H9 (cell line): Measurements from ENCODE around the gene ADAMTS16. TPM values are rescaled to one million over a fixed set of nuclear protein-coding genes. Genes with fewer than 3 reads are reported as not detected.

Experiments
- DNase-seq: peaks from one replicate; pipeline ENCODE4 v3.0.0-alpha.2; 2017
- H2AFZ ChIP-seq: one replicate; pipeline ENCODE4 v1.6.1; 2013; ENCODE audit warnings: mild to moderate bottlenecking, low read length, control low read depth, moderate library complexity
- H2AK5ac ChIP-seq: 2 replicates; pipeline ENCODE4 v1.6.1; 2013; ENCODE audit warnings: low read length, control low read depth, mixed read lengths; ENCODE audit not compliant: insufficient read length
- H2BK120ac ChIP-seq: one replicate; pipeline ENCODE4 v1.6.1; 2013; ENCODE audit warnings: low read depth, mild to moderate bottlenecking, low read length, control low read depth, inconsistent platforms; ENCODE audit not compliant: poor library complexity, severe bottlenecking
- H2BK12ac ChIP-seq: 2 replicates; pipeline ENCODE4 v1.6.1; 2013; ENCODE audit warnings: low read length, control low read depth, mixed read lengths, low read depth; ENCODE audit not compliant: insufficient read length
- H2BK15ac ChIP-seq: 2 replicates; pipeline ENCODE4 v1.6.1; 2013; ENCODE audit warnings: low read depth, low read length, control low read depth
- H2BK20ac ChIP-seq: one replicate; pipeline ENCODE4 v1.6.1; 2013; ENCODE audit warnings: low read depth, mild to moderate bottlenecking, low read length, control low read depth, inconsistent platforms; ENCODE audit not compliant: poor library complexity, severe bottlenecking
- H2BK5ac ChIP-seq: 2 replicates; pipeline ENCODE4 v1.6.1; 2013; ENCODE audit warnings: low read length, control low read depth, mixed read lengths; ENCODE audit not compliant: insufficient read length
- H3K14ac ChIP-seq: 2 replicates; pipeline ENCODE4 v1.6.1; 2013; ENCODE audit warnings: low read length, control low read depth; ENCODE audit not compliant: insufficient read depth
- H3K18ac ChIP-seq: 2 replicates; pipeline ENCODE4 v1.6.1; 2013; ENCODE audit warnings: low read depth, mild to moderate bottlenecking, mixed read lengths, low read length, control low read depth; ENCODE audit not compliant: insufficient read length
- H3K23ac ChIP-seq: 2 replicates; pipeline ENCODE4 v1.6.1; 2013; ENCODE audit warnings: low read length, control low read depth, mixed read lengths, low read depth; ENCODE audit not compliant: insufficient read length
- H3K23me2 ChIP-seq: 2 replicates; pipeline ENCODE4 v1.6.1; 2013; ENCODE audit warnings: low read depth, mild to moderate bottlenecking, mixed read lengths, low read length, control low read depth; ENCODE audit not compliant: insufficient read length, poor library complexity, severe bottlenecking
- H3K27ac ChIP-seq: 2 replicates; pipeline ENCODE4 v1.5.1; 2013; ENCODE audit warnings: low read length, control low read depth, mixed read lengths, low read depth; ENCODE audit not compliant: insufficient read length
- H3K27me3 ChIP-seq: 2 replicates; pipeline ENCODE4 v1.6.1; 2013; ENCODE audit warnings: low read length, control low read depth, inconsistent platforms; ENCODE audit not compliant: insufficient read depth
- H3K4ac ChIP-seq: 2 replicates; pipeline ENCODE4 v1.6.1; 2013; ENCODE audit warnings: low read depth, mild to moderate bottlenecking, control low read depth, inconsistent platforms, low read length, moderate library complexity
- H3K4me1 ChIP-seq: 2 replicates; pipeline ENCODE4 v1.6.1; 2013; ENCODE audit warnings: low read length, control low read depth, inconsistent platforms; ENCODE audit not compliant: insufficient read depth
- H3K4me2 ChIP-seq: 2 replicates; pipeline ENCODE4 v1.6.1; 2013; ENCODE audit warnings: low read length, control low read depth, mixed read lengths; ENCODE audit not compliant: insufficient read length, insufficient read depth
- H3K56ac ChIP-seq: 2 replicates; pipeline ENCODE4 v1.6.1; 2013; ENCODE audit warnings: low read depth, mild to moderate bottlenecking, mixed read lengths, low read length, control low read depth; ENCODE audit not compliant: insufficient read length
- H3K79me1 ChIP-seq: 2 replicates; pipeline ENCODE4 v1.6.1; 2013; ENCODE audit warnings: low read depth, mild to moderate bottlenecking, moderate library complexity, low read length, control low read depth, inconsistent platforms; ENCODE audit not compliant: insufficient read depth, poor library complexity, severe bottlenecking
- H3K79me2 ChIP-seq: 2 replicates; pipeline ENCODE4 v1.6.1; 2013; ENCODE audit warnings: low read length, control low read depth, inconsistent platforms; ENCODE audit not compliant: insufficient read depth
- H3K9ac ChIP-seq: 2 replicates; pipeline ENCODE4 v1.6.1; 2013; ENCODE audit warnings: low read length, control low read depth, mixed read lengths; ENCODE audit not compliant: insufficient read length; ENCODE audit errors: extremely low read depth
- H3K9me3 ChIP-seq: one replicate; pipeline ENCODE4 v1.6.1; 2013; ENCODE audit warnings: low read depth, low read length, inconsistent platforms; ENCODE audit not compliant: control insufficient read depth
- H3T11ph ChIP-seq: one replicate; pipeline ENCODE4 v1.6.1; 2013; ENCODE audit warnings: mild to moderate bottlenecking, low read length, control low read depth, inconsistent platforms
- H4K20me1 ChIP-seq: one replicate; pipeline ENCODE4 v1.6.1; 2013; ENCODE audit not compliant: control insufficient read depth, insufficient read length, insufficient read depth
- H4K5ac ChIP-seq: 2 replicates; pipeline ENCODE4 v1.6.1; 2013; ENCODE audit warnings: low read depth, mild to moderate bottlenecking, mixed read lengths, low read length, control low read depth; ENCODE audit not compliant: insufficient read length
- H4K8ac ChIP-seq: replicated peaks from 2 replicates; pipeline ENCODE4 v1.6.1; 2013; ENCODE audit warnings: low read length, control low read depth, mixed read lengths, low read depth; ENCODE audit not compliant: insufficient read length
- H4K91ac ChIP-seq: 2 replicates; pipeline ENCODE4 v1.6.1; 2013; ENCODE audit warnings: low read depth, mild to moderate bottlenecking, moderate library complexity, mixed read lengths, low read length, control low read depth; ENCODE audit not compliant: insufficient read length
- H3K27ac Mint-ChIP-seq, 3 experiments: 2 replicates in 2 of 3; 3 replicates in 1 of 3; pipeline ENCODE4 v1.8.0; 2020 to 2021; ENCODE audit warnings: mixed read lengths in 3 of 3, mild to moderate bottlenecking in 1 of 3, moderate library complexity in 1 of 3
- H3K27me3 Mint-ChIP-seq: 2 replicates; pipeline ENCODE4 v1.8.0; 2021; ENCODE audit warnings: low read depth, mild to moderate bottlenecking, moderate library complexity, mixed read lengths
- H3K36me3 Mint-ChIP-seq, 3 experiments: 2 replicates in 2 of 3; 3 replicates in 1 of 3; pipeline ENCODE4 v1.8.0; 2020 to 2021; ENCODE audit warnings: low read depth in 3 of 3, mixed read lengths in 3 of 3; ENCODE audit not compliant: insufficient read depth in 1 of 3
- H3K4me1 Mint-ChIP-seq, 2 experiments: 2 replicates each; pipeline ENCODE4 v1.8.0; 2020; ENCODE audit warnings: mixed read lengths in 2 of 2
- H3K4me3 Mint-ChIP-seq, 2 experiments: 2 replicates in 1 of 2; 3 replicates in 1 of 2; pipeline ENCODE4 v1.8.0; 2020 to 2021; ENCODE audit warnings: mild to moderate bottlenecking in 2 of 2, mixed read lengths in 2 of 2, moderate library complexity in 1 of 2
- H3K9me3 Mint-ChIP-seq, 2 experiments: 2 replicates in 1 of 2; 3 replicates in 1 of 2; pipeline ENCODE4 v1.8.0; 2020; ENCODE audit warnings: mild to moderate bottlenecking in 2 of 2, mixed read lengths in 2 of 2, moderate library complexity in 1 of 2
- CTCF ChIP-seq: fragments of 200-600 bp; sonication (generic); conservative IDR thresholded peaks from 3 replicates; pipeline ENCODE4 v1.8.0; 2021; ENCODE audit warnings: antibody characterized with exemption, mild to moderate bottlenecking
- WGBS: extraction: QIAGEN DNeasy Blood & Tissue Kit; methylation state at CpG from one replicate; pipeline ENCODE4 v1.1.7; 2013; ENCODE audit warnings: missing lambda C conversion rate, low lambda C conversion rate, mixed read lengths; ENCODE audit not compliant: insufficient read length; ENCODE audit errors: extremely low coverage; 5-methylcytosine and 5-hydroxymethylcytosine counted together
- total RNA-seq: library from RNA; stranded (reverse); gene quantifications from 2 replicates; pipeline ENCODE4 v1.2.1, GENCODE V29; 2021

The ADAMTS16 gene
- total RNA-seq, 1 experiment from 2014 or later = 4.5 TPM

DNA sequence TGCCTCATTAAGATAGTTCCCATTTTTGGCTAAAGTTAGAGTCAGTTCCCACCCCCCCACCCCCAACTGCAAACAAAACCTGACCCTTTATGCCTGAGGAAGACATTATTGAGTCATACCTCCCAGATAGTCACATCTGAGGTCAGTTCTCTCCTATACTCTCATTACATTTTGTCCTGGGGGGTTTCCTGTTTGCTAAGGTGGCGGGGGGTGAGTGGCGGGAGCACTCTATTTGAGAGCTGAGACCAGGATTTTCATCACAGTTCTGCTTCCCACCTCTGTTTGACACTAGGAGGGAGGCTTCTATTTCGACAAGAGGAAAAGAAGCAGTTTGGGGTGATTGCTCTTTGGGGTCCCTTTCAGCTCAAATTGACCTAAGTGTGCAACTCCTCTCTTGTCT lies 222.9 kb downstream of the ADAMTS16 start:
- H2AFZ ChIP-seq = no peak overlapping the region
- H3T11ph ChIP-seq = no peak overlapping the region
- no peaks in the 10 kb centered on the region for H3K4me1 ChIP-seq
- WGBS = no CpG with 5 or more reads among the region's 3 CpGs
- H3K27ac ChIP-seq = no peak overlapping the region
- H3K14ac ChIP-seq = no peak overlapping the region
- H3K4ac ChIP-seq = no peak overlapping the region
- no peak overlapping the region for H4K8ac ChIP-seq
- H3K4me1 Mint-ChIP-seq = peaks cover 27 to 29% of the 10 kb centered on the region in 2 experiments
- no peak overlapping the region for H2BK20ac ChIP-seq
- no peaks in the 10 kb centered on the region; a peak in 2 of 5 replicates for H3K9me3 Mint-ChIP-seq
- no peak overlapping the region for H2BK120ac ChIP-seq
- H3K4me3 Mint-ChIP-seq = no peak overlapping the region
- H3K9me3 ChIP-seq = no peaks in the 10 kb centered on the region
- no peaks in the 10 kb centered on the region for H3K23me2 ChIP-seq
- no peak overlapping the region for H3K18ac ChIP-seq
- no peak overlapping the region for H3K27ac Mint-ChIP-seq
- no peak overlapping the region for H4K91ac ChIP-seq
- no peak overlapping the region for H3K9ac ChIP-seq
- H2AK5ac ChIP-seq = no peak overlapping the region
- H3K4me2 ChIP-seq = no peak overlapping the region
- H3K23ac ChIP-seq = no peak overlapping the region
- no peaks in the 10 kb centered on the region; a peak in 1 of 7 replicates for H3K36me3 Mint-ChIP-seq
- H3K27me3 Mint-ChIP-seq = no peaks in the 10 kb centered on the region
- no peak overlapping the region for H4K5ac ChIP-seq
- H4K20me1 ChIP-seq = no peaks in the 10 kb centered on the region
- TF ChIP-seq CTCF = no peak
- no peaks in the 10 kb centered on the region for H3K79me1 ChIP-seq
- no peaks in the 10 kb centered on the region for H3K27me3 ChIP-seq
- no peak overlapping the region for H2BK5ac ChIP-seq
- no peak for DNase-seq
- H2BK12ac ChIP-seq = no peak overlapping the region
- H3K79me2 ChIP-seq = no peaks in the 10 kb centered on the region; the same call in 1 of the 2 replicates
- H3K56ac ChIP-seq = no peak overlapping the region
- no peak overlapping the region for H2BK15ac ChIP-seq
